Adrenal gland (tissue), 12 donors: ENCODE data around the gene GRIK1. TPM values are rescaled to one million over a fixed set of nuclear protein-coding genes. Genes with fewer than 3 reads are reported as not detected.

Source experiments
- DNase-seq, 7 donors: peaks; one replicate each; pipeline ENCODE4 v3.0.0-alpha.2; 2019 to 2020
- H3K27ac ChIP-seq, 5 donors: fragments of 200-600 bp; sonication (generic) in 4 of 5; 1 replicate in 3 of 5; 2 replicates in 2 of 5; pipeline versions ENCODE4 v1.5.1 to v1.8.0; 2016 to 2020; ENCODE audit warnings: mild to moderate bottlenecking in 1 of 5
- H3K27me3 ChIP-seq: fragments of 200-600 bp; 2 replicates; pipeline ENCODE4 v1.8.0; 2021
- H3K36me3 ChIP-seq, 2 donors: fragments of 200-600 bp; replicated peaks in 1 of 2; 1 replicate in 1 of 2; 2 replicates in 1 of 2; pipeline versions ENCODE4 v1.5.1 to v1.8.0; 2018 to 2022
- H3K4me1 ChIP-seq, 2 donors: fragments of 200-600 bp; replicated peaks in 1 of 2; 1 replicate in 1 of 2; 2 replicates in 1 of 2; pipeline versions ENCODE4 v1.5.1 to v1.8.0; 2018 to 2021
- H3K4me3 ChIP-seq, 4 donors: fragments of 200-600 bp; sonication (generic) in 3 of 4; one replicate each; pipeline ENCODE4 v1.5.1; 2016 to 2018
- H3K9me3 ChIP-seq, 3 donors: fragments of 200-600 bp; sonication (generic) in 1 of 3; replicated peaks in 1 of 3; 1 replicate in 2 of 3; 2 replicates in 1 of 3; pipeline versions ENCODE4 v1.5.1 to v1.8.0; 2016 to 2021
- POLR2A ChIP-seq, 2 donors: fragments of 450-650 bp; IDR thresholded peaks; one replicate each; pipeline ENCODE4 v1.6.1; 2017; ENCODE audit warnings: antibody characterized with exemption in 2 of 2, mild to moderate bottlenecking in 2 of 2, moderate library complexity in 1 of 2
- WGBS, 4 donors: extraction: QIAGEN DNeasy Blood & Tissue Kit in 2 of 4; methylation state at CpG; one replicate each; pipeline versions ENCODE4 v1.1.5 to v1.1.7; 2013 to 2017; 5-methylcytosine and 5-hydroxymethylcytosine counted together
- intact Hi-C, 2 donors: fragments of 100-400 bp; cut with DNase I; formaldehyde crosslinking; loops; one replicate each; pipeline versions ENCODE4 v1.14.1 to v1.15.0; 2022 to 2023
- polyA plus RNA-seq, 3 donors: library from polyadenylated mRNA; stranded (reverse); fragments of 200-250 nt in 2 of 3; fragments of 350-450 nt in 1 of 3; fragmentation: Illumina TruSeq in 1 of 3; extraction: RNeasy Lipid Tissue Mini Kit (QIAGEN cat#74804) in 1 of 3; gene quantifications; one replicate each; pipeline ENCODE4 v1.2.3, GENCODE V29; 2013 to 2014
- total RNA-seq, 9 donors: library from RNA; depleted of rRNA in 4 of 9; stranded (reverse); fragments of >200 nt in 4 of 9; fragments of 120-200 nt in 1 of 9; fragmentation: NEBNext Ultra II Directional in 1 of 9; extraction: Animal tissue kit (Norgen Biotek cat#: 25700) in 1 of 9; gene quantifications; one replicate each; pipeline versions ENCODE4 v1.1.0 to v1.2.4, GENCODE V29; 2013 to 2023
- TF ChIP-seq, protein P1 (sequence below), 6 experiments: fragments of 450-650 bp in 4 of 6; fragments of 200-600 bp in 2 of 6; sonication (generic) in 1 of 6; IDR thresholded peaks; 1 replicate in 5 of 6; 2 replicates in 1 of 6; pipeline versions ENCODE4 v1.5.1 to v1.8.0; 2016 to 2021; ENCODE audit warnings: antibody characterized with exemption in 6 of 6, mild to moderate bottlenecking in 2 of 6, moderate library complexity in 1 of 6
- donor health status: healthy with polysubstance abuse.
- donor health status: Bipolar disorder and iron deficiency.
- donor health status: DM: yes; HTN: yes; CAD: no.
- donor health status: DM: no; HTN: no; CAD: no.
- donor health status: DM: no; HTN: no; CAD: no.
- donor health status: DM: yes; HTN: yes; CAD: no.

Gene GRIK1
- total and polyA plus RNA-seq, 12 donors = 0.23 to 47.4 (median 8.1) TPM; not detected in 3

DNA sequence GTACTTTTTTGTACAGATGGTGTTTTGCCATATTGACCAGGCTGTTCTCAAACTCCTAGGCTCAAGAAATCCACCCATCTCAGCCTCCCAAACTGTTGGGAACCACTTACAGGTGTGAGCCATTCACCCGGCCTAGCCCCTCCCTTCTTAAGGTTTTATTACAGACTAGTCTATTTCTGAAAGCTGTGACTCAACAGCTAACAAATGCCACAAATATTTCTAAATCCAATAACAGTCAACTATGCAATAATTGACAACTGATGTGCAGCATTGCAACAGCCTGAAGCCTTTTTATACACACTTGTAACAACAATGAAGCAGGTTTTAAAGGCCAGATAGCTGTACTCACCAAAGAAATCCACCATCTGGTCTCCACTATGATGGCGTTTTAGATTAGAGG, 51.4 kb downstream of the GRIK1 start:
- Histone ChIP-seq H3K27me3 (no peaks in the 10 kb centered on the region), H3K4me3 (no peak overlapping the region), H3K4me1 (no peaks in the 10 kb centered on the region), H3K27ac (no peak overlapping the region), H3K36me3 (no peaks in the 10 kb centered on the region), H3K9me3 (no peaks in the 10 kb centered on the region)
- intact Hi-C loops = no loop called here
- TF ChIP-seq POLR2A (IDR thresholded peaks at IDR 0.05) = no peak
- TF ChIP-seq, protein P1, sequence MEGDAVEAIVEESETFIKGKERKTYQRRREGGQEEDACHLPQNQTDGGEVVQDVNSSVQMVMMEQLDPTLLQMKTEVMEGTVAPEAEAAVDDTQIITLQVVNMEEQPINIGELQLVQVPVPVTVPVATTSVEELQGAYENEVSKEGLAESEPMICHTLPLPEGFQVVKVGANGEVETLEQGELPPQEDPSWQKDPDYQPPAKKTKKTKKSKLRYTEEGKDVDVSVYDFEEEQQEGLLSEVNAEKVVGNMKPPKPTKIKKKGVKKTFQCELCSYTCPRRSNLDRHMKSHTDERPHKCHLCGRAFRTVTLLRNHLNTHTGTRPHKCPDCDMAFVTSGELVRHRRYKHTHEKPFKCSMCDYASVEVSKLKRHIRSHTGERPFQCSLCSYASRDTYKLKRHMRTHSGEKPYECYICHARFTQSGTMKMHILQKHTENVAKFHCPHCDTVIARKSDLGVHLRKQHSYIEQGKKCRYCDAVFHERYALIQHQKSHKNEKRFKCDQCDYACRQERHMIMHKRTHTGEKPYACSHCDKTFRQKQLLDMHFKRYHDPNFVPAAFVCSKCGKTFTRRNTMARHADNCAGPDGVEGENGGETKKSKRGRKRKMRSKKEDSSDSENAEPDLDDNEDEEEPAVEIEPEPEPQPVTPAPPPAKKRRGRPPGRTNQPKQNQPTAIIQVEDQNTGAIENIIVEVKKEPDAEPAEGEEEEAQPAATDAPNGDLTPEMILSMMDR (IDR thresholded peaks at IDR 0.05) = no peak
- no peak for DNase-seq
- 50 to 65% (median 59%) methylated on average over 2 of the region's 2 CpGs for WGBS, 4 donors

- no peaks in the 10 kb centered on the region for H3K4me1 ChIP-seq
- intact Hi-C loops = no loop called here
- no peak overlapping the region for H3K4me3 ChIP-seq
- H3K27me3 ChIP-seq = no peaks in the 10 kb centered on the region
- H3K9me3 ChIP-seq = no peaks in the 10 kb centered on the region
- no peak overlapping the region for H3K27ac ChIP-seq
- no peak for DNase-seq
- no peak for TF ChIP-seq POLR2A (IDR thresholded peaks at IDR 0.05)
- TF ChIP-seq, protein P1 (IDR thresholded peaks at IDR 0.05) = no peak
- no peaks in the 10 kb centered on the region for H3K36me3 ChIP-seq
Observed at GRCh38 chr21:29887313-29888009, 52.3 kb downstream of the GRIK1 start.

- intact Hi-C loops = no loop called here
- DNase-seq = no peak
- H3K9me3 ChIP-seq = no peaks in the 10 kb centered on the region
- H3K4me1 ChIP-seq = no peaks in the 10 kb centered on the region
- H3K36me3 ChIP-seq = no peaks in the 10 kb centered on the region
- TF ChIP-seq POLR2A (IDR thresholded peaks at IDR 0.05) = no peak
- TF ChIP-seq, protein P1 (IDR thresholded peaks at IDR 0.05) = no peak
- WGBS, 4 donors = 11 to 23% (median 17%) methylated on average over 1 of the region's 1 CpG
- H3K27me3 ChIP-seq = no peaks in the 10 kb centered on the region
- no peak overlapping the region for H3K27ac ChIP-seq
- no peak overlapping the region for H3K4me3 ChIP-seq
Observed at GRCh38 chr21:29885491-29885890, 54.3 kb downstream of the GRIK1 start.

GRCh38 chr21:29875873-29876272, 63.9 kb downstream of the GRIK1 start:
- H3K27ac ChIP-seq = no peak overlapping the region
- WGBS, 4 donors = 45 to 72% (median 67%) methylated on average over 1 of the region's 1 CpG
- TF ChIP-seq, protein P1 (IDR thresholded peaks at IDR 0.05) = no peak
- TF ChIP-seq POLR2A (IDR thresholded peaks at IDR 0.05) = no peak
- no peaks in the 10 kb centered on the region for H3K36me3 ChIP-seq
- DNase-seq = no peak
- H3K4me3 ChIP-seq = no peak overlapping the region
- H3K27me3 ChIP-seq = no peaks in the 10 kb centered on the region
- H3K4me1 ChIP-seq = no peaks in the 10 kb centered on the region
- H3K9me3 ChIP-seq = no peaks in the 10 kb centered on the region
- intact Hi-C loops = no loop called here
